Measurements from ENCODE around the gene WARS2. TPM values are rescaled to one million over a fixed set of nuclear protein-coding genes. Genes with fewer than 3 reads are reported as not detected.

WARS2 gene
- 15.7 TPM for total RNA-seq

GRCh38 chr1:119140177-119141019 is at the start of gene WARS2:
Gene WARS2, minus strand, starts transcription at chr1:119140653. Its CDS starts 9 bp downstream, at chr1:119140644.

GRCh38 chr1:118988186-118989005 is 152.1 kb downstream of the WARS2 start, which contains the start of gene TBX15:
Gene TBX15, minus strand, starts transcription at chr1:118988343. Its CDS starts 548 bp downstream, at chr1:118987795.

Small RNAs within 50 kb of the gene (small RNA-seq; reads per million reads assigned to genes)
- gene AL139420.2, result not detected

Other genes with a start within 250 kb of the WARS2 start
- gene TBX15, start 152.3 kb downstream of the WARS2 start, total RNA-seq, result 0.69 TPM
- gene HAO2, start 228.1 kb upstream of the WARS2 start, total RNA-seq, result not detected